22Rv1 (cell line): Measurements from ENCODE around the gene SH3RF2.

Experiments
- ZFX ChIP-seq: fragments of 450-650 bp; IDR thresholded peaks from 2 replicates; pipeline ENCODE4 v1.6.1; 2017; ENCODE audit warnings: antibody characterized with exemption, borderline replicate concordance
- TF ChIP-seq, protein P1 (sequence below): fragments of 450-650 bp; IDR thresholded peaks from 2 replicates; pipeline ENCODE4 v1.5.1; 2017; ENCODE audit warnings: mild to moderate bottlenecking

DNA sequence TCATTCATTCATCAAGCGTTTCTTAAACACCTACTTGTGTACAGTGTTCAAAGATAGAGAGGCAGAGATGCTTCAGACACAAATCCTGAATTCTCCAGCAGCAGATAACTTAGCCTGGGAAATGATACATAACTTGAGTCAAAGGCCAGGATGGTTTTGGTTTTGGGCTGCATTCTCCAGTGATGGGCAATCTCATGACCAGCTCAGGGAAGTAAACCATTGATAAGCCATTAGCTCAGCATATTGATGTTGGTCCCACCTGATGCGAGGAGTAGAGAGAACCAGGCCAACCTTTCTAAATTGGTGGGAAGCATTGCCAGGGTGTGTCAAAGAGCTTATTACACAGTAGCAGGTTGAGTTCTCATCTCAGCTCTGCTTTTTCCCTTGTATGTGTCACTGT lies 53.0 kb downstream of the SH3RF2 start:
- TF ChIP-seq, protein P1, sequence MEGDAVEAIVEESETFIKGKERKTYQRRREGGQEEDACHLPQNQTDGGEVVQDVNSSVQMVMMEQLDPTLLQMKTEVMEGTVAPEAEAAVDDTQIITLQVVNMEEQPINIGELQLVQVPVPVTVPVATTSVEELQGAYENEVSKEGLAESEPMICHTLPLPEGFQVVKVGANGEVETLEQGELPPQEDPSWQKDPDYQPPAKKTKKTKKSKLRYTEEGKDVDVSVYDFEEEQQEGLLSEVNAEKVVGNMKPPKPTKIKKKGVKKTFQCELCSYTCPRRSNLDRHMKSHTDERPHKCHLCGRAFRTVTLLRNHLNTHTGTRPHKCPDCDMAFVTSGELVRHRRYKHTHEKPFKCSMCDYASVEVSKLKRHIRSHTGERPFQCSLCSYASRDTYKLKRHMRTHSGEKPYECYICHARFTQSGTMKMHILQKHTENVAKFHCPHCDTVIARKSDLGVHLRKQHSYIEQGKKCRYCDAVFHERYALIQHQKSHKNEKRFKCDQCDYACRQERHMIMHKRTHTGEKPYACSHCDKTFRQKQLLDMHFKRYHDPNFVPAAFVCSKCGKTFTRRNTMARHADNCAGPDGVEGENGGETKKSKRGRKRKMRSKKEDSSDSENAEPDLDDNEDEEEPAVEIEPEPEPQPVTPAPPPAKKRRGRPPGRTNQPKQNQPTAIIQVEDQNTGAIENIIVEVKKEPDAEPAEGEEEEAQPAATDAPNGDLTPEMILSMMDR, result no peak
- TF ChIP-seq ZFX, result no peak
